Skin epidermis (tissue), 12 donors: ENCODE measurements around the gene CCDC57.

Experiments
- H3K27ac ChIP-seq, 21 experiments: fragments of 200-600 bp; sonication (generic) in 11 of 21; one replicate each; pipeline ENCODE4 v1.5.0; 2020; ENCODE audit warnings: mild to moderate bottlenecking in 3 of 21, inconsistent platforms in 2 of 21, moderate library complexity in 2 of 21
- H3K4me3 ChIP-seq, 7 experiments: fragments of 200-600 bp; sonication (generic) in 2 of 7; one replicate each; pipeline ENCODE4 v1.5.0; 2020; ENCODE audit warnings: inconsistent platforms in 2 of 7, mild to moderate bottlenecking in 2 of 7, moderate library complexity in 1 of 7

CCDC57 gene

DNA sequence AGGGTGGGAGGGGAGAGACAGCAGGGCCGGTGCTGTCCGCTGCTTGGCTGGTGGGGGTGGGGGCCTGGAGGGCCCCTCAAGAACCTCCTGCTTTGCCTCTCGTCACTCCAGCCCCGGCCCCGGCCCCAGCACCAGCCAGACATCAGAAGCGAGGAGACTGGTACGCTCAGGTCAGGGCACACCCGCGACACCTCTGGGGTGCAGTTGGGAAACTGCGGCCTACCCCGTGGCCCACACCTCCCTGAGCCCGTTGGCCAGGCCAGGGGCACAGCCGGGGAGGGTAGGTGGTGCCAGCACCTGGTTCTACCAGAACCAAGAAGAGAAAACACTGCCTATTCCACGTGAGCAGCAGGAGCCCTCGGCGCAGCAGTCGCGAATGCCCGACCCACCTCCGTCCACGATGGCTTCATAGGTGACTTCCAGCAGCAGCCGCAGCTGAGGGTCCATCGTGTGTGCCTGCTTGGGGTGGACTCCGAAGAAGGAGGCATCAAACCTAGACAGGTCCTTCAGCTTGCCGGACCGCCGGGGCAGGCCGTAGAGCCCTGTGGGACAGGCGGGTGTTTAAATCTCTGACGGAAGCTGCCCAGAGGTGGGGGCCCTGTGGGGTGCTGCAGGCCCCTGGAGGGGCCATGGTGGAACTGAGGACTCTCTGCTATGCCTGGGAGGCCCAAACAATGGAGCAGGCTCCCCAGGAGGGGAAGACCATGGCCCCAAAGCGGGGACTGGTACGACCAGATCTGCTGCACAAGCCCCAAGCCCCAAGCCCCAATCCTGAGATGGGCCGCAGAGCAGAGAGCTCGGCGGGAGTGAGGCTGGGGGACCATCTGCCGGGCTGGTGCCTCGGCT is 117.5 kb downstream of the CCDC57 start:
- H3K4me3 ChIP-seq = peak overlapping the region in 1 of 7 experiments; percentile 89
- peak overlapping the region in 4 of 21 experiments; percentile 89 to 95 (median 92) for H3K27ac ChIP-seq

DNA sequence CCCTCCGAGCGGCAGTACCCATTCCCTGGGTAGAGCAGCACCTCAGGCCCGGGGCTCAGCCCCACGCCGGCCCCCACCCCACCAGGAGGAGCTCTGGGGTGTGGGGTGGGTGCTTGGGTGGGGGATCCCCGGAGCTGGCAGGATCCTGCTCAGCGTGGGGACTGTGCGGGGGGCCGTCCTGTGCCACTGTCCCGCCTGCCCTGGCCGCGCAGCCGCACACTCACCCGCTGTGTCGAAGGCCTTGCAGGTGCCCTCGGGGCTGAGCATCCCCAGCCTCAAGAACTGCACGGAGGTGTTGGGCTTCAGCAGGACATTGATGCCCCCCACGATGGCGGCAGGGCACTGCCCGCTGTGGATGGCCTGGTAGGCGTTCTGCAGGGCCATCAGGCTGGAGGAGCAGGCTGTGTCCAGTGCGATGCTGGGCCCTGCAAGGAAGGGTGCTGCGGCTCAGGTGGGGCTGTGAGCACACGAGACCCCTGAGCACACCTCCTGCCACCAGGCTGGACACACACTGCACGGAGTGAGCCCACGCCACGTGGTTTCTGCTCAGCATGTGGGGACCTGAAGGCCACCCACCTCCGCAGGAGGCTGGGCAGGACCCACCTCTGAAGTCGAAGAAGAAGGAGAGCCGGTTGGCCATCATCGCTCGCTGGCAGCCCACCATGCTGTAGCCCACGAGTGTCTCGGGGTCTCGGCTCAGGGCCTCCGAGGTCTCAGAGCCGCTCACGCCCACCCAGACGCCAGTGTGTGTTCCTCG is 119.5 kb downstream of the CCDC57 start:
- H3K4me3 ChIP-seq = no peak overlapping the region
- H3K27ac ChIP-seq = peak overlapping the region in 2 of 21 experiments; percentile 16 to 17

DNA sequence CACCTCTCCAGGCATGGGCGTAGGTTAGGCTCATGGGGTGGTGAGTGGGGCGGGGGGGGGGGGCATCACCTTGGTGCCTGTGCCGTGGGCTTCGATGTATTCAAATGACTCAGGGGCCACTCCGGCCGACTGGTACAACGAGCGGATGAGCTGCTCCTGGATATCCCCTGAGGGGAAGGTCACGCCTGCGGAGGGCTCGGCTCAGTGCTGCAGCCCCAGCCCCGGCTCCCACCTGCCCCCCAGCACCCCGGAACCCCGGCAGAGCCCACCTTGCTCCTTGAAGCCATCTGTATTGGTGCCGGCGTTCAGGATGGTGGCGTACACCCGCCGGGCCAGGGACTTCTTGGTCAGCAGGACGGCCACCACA is 120.0 kb downstream of the CCDC57 start:
- H3K4me3 ChIP-seq = no peak overlapping the region
- peak overlapping the region in 2 of 21 experiments; percentile 16 to 17 for H3K27ac ChIP-seq

DNA sequence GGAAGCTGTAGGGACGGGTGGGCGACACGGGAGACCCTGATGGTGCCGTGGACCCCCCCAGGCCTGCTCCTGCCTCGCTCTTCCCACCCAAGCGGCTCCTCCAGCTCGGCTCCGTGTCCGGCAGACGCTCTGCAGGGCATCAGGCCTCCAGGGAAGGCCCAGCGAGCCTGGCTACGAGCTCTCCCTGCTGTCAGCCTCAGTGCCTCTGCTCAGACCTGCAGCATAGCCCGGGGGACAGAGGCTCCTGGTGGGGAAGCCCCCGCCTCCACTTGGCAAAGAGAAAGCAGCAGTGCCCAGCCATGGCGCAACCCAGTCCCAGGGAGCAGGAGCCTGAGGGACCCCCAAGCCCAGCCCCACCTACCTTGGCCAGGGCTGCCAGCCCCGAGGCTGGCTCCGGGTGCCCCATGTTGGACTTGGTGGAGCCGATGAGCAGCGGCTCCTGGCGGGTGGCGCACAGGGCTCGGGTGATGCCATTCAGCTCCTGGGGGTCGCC is 120.5 kb downstream of the CCDC57 start:
- H3K4me3 ChIP-seq = no peak overlapping the region
- H3K27ac ChIP-seq = no peak overlapping the region

DNA sequence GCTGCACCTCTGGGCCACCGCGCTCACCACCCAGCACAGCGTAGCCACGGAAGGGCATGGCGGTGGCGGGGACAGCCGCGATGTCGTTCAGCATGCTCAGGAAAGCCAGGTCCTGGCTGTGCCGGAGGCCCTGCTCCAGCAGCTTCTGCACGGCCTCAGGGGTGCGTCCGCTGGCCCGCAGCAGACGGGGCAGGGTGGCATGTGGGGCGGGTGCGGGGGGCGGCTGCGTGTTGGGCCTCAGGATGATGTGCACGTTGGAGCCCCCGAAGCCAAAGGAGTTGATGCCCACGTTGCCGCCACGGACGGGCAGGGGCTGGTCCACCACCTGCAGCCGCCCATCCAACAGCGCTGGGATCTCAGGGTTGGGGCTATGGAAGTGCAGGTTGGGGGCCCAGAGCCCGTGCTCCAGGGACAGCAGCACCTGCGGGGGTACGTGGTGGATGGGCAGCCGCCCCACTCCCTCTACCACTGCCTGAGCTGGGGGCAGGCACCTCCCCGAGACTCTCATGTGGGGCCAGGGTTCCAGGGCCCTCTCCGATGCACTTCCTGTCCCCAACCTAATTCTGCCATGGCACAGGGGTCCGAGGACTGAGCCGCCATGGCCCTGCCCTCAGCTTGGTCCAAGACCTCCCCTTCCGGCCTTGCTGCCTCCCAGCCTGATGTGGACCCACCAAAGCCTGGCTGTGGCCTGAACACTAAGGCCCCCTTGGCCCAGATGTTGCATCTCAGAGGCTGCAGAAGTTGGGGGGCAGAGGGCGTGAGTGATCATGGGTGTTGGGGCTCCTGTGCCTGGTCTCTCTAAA is 121.2 kb downstream of the CCDC57 start:
- Histone ChIP-seq H3K4me3 (no peak overlapping the region), H3K27ac (no peak overlapping the region)

DNA sequence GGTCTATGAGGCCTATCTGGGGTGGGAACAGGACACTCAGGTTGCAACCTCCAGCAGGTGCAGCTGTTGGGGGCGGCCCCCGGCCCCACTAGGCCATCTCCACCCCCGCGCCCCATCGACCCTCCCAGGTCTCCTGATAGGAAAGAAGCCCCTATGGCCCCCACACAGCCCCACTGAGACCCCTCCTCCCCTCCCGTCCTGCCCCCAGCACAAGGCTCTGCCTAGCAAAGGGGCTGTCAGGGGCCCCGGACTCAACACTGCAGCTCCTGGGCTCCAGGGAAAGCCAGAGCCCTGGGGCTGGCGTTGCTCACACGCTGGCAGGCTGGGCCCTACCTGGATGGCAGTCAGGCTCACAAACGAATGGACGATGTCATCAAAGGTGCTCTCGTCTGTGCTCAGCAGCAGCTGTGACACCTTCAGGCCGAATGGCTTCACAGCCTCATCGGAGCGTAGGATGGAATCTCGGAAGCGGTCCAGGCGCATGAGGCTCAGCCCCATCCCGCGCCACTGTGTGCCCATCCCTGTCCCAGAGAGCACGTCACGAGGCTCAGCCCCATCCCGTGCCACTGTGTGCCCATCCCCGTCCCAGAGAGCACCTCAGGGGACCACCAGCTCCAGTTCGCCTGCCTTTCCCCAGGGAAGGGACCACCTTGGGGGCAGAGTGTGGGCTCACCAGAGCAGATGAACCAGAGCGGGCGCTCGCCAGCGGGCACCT is 121.9 kb downstream of the CCDC57 start:
- H3K4me3 ChIP-seq = no peak overlapping the region
- no peak overlapping the region for H3K27ac ChIP-seq

DNA sequence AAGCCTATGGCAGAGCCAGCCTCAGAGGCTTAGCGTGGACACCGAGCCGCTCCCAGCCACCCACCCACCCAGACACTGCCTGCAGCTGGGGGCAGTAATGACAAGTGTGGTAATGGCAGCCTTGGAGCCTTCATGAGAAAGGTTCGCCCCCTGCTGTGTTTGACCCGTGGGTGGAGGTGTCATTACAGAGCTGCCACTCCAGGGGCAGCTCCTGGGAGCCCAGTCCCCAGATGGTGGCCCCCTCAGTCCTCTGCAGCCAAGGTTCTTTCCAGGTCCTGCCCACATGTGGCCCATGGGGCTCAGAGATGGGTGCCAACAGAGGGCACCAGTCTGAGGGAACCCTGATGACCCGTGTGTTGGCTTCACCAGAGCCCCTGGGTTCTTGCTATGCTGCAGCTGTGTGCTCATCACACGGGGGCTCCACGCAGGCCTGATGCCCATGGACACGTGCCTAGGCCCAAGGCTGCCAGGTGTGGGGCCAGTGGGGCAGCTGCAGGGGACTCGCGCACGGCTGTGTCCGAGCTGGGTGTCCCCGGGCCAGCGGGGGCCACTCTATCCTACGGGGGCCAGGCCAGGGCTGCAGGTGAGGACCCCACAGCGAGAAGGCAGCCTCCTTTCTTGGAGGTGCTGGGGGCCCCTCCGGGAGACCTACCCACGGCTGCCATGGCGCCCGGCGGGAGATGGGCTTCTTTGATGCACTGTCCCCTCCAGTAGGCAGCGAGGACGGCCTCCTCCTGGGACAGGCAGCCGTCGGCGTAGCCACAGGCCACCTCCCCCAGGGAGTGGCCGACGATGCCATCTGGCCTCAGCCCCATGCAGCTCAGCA is 122.7 kb downstream of the CCDC57 start:
- Histone ChIP-seq H3K4me3 (no peak overlapping the region), H3K27ac (no peak overlapping the region)

DNA sequence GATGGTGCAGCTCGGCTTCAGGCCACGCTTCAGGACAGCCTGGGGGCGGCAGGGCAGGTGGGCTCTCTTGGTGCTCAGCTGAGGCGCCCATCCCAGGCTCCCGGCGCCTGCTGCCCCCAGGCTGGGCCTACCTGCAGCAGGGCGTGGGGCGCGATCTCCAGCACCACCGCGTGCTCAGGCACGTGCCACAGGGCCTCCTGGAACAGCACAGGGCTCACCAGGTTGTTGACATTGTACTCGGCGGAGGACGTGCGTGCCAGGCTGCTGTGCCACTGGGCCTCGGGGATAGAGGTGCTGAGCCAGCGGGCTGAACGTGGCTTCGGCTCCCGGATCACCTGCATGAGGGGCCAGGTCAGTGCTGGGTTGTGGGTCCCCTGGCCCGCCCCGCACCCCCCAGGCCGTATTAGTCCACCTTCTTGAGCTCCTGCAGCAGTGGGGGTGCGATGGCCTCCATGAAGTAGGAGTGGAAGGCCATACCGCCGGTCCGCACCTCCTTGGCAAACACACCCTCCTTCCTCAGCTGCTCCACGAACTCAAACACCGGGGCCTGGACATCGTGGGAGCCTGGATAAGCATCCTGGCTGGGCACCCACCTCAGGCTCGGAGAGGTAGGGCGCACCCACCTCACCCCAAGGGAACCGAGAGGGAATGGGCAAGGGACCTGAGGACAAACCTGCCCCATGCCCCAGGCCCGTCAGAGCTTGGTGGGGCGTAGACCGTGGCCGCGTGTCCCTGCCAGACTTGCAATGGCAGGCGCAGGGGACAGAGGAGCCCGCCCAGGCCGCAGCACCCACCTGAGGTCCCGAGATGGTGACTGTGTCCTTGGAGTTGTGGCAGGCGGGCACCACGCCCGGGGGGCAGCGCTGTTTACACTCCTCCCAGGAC is 123.6 kb downstream of the CCDC57 start:
- H3K27ac ChIP-seq = no peak overlapping the region
- no peak overlapping the region for H3K4me3 ChIP-seq

DNA sequence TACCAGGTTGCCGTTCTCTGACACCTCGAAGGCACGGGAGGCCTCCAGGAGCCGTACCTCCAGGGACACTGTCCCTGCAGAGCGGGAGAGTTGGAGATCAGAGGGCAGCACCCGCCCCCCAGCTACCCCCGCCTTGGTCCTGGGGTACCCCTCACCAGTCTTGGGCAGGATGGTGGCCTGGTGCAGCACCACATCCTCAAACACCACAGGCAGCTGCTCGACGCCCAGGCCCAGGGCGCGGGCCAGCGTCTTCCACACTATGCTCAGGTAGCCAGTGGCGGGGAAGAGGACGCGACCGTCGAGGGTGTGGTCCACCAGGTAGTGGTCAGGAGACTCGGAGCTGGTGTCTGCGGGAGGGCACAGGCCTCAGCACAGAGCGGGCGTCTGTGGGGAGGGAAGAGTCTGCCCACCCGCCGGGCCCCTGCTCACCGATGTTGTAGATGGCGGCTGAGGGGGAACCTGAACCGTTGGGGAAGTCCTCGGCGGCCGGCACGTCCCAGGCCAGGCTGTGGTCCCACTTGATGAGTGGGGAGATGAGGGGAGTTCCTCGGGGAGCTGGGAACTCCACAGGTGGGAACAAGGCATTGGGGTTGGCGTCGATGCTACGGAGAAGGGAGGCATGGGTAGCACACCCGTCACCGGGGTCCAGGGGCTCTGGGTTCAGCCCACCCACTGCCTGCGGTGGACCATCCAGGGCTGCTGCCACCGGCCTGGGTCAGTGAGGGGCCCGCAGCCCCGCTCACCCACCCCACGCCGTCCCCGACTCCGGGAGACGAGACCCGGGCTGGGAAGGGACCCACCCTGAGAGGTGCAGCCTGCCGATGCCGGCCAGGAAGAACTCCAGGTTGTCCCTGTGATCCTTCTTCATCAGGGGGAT is 124.4 kb downstream of the CCDC57 start:
- no peak overlapping the region for H3K27ac ChIP-seq
- H3K4me3 ChIP-seq = no peak overlapping the region

DNA sequence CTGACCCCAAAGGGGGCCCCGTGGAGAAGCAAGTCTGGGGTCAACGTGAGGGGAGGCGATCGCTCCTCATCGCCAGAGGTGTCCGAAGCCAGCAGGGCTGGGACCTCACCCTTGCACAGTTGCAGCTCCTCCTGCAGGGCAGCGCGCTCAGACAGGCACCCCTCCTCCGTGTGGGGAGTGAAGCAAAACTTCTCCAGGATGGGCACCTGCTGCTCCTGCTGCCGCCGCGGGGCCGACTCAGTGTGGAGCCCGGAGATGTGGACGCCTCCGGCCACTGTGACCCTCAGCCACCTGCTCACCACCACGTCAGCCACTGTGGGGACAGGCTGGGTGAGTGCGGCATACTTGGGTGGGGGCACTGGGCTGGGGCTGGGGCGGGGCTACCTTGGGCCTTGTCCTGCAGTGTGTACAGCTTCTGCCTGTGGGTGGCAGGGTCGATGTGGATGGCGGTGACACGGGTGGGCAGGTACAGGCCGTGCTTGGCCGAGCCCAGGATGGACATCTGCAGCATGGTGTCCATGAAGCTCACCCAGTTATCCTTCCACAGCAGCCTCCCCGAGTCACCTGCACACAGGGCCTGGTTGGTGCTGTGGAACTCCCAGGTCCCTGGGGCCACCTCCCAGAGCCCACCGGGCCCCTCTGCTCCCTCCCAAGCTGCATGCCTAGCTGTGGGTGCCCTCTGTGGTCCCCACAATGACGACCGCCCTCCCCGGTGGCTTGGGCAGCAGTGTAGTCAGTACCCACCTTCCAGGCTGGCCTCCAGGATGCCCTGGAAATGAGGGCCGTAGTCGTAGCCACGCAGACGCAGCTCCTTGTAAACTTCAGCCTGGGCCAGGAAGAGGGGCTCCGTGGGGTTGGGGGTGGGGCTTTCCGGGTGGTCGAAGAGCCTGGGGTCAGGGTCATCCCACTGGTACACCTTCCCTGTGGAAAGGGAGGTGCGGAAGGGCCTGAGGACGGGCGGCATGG is 125.4 kb downstream of the CCDC57 start:
- Histone ChIP-seq H3K4me3 (no peak overlapping the region), H3K27ac (no peak overlapping the region)

DNA sequence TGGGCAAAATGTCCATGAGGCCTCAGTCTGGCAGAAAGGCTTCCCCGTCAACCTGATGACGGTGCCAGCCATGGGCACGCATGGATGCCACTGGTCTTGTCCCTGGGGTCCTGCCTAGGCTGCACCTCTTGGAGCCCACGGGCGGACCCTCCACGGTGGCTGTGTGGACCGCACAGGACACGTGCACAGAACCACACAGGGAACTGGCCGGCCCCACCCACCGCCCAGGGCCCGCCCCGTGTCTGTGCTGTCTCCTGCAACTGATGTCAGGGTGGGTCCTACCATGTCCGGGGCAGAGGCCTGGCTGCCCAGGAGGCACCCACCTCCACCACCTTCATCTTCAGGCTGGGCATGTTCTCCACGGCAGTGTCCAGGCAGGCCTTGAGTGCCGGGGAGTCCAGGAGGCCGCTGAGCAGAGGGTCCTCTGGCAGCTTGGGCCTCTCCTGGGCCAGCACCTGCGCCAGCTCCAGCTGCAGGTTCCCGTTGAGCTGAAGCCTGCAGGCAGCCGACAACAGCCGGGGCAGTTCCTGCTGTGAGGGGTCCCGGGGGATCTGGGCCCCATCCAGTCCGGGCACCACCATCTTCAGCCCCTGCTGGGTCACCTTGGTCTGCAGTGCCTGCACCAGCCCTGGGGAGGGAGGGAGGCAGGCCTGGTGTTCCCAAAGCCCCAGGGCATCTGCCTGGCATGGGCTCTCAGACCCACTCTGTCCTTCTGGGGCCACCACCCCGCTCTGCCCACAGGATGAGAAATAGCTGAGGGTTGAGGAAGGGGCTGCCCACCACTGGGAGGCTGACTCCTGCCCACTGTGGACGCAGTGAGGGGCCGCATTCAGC is 126.5 kb downstream of the CCDC57 start:
- Histone ChIP-seq H3K27ac (no peak overlapping the region), H3K4me3 (no peak overlapping the region)

DNA sequence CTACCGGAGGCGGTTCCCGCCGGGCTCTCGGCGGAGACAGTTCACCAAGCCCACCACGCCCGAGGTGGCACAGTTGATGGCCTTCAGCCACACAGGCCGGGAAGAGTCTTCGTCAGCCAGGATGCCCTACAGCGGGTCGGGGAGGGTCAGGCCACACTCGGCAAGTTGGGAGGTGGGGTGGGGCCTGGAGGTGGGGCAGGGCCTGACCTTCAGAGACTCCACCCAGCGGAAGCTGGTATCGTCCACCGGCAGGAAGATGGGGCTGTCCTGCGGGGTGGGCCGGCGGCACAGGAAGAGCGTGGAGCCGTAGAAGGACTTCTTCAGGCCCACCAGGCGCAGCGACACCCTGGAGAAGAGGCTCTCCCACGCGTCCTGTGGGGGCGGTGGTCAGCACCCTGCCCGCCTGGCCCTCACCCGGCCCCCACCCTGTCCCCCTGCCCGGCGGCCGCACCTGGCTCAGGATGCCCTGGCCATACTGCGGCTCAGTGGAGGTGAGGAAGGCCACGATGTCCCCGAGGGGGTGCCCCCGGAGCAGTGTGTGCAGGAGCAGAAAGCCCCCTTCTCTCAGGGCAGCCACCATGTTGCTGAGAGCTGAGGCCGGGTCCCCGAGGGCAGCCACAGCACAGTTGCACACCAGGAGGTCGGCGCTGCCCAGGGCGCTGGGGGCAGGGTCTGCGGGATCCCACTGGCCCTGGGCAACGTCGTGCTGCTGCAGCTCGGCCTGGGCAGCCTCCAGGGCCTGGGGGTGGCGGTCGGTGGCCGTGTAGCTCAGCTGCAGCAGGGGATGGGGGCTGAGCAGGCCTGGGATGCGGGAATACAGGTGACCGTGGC is 127.4 kb downstream of the CCDC57 start:
- Histone ChIP-seq H3K4me3 (no peak overlapping the region), H3K27ac (no peak overlapping the region)

DNA sequence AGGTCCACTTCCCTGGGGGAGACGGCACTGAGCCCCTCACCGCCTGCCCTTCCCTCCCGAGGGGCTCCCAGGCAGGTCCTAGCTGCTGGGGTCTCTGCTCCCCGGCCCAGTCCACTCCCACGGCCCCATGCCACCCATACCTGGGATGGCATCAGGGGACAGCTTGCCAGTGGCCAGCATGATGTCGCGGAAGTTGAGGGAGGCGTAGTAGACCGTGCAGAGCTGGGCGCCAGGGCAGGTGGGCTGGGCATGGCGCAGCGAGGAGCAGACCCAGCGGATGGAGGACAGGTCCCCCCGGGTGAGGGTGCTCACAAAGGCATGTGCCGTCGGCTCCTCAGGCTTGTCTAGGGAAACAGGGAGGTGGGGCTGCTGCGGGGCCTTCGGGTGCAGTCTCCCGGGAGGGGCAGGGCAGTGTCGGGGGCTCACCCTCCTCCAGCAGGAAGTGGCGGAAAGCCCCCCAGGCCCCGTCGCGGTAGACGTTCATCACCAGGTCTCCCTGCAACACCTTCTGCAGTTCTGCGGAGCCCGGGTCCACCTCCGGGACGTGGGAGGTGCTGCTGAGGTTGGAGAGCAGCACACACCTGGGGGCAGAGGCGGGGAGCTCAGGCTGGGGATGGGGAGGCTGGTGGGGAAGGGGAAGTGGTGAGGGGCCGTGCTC is 128.1 kb downstream of the CCDC57 start:
- no peak overlapping the region for H3K4me3 ChIP-seq

More for the DNA sequence above, 128.1 kb downstream of the CCDC57 start:
- H3K27ac ChIP-seq = no peak overlapping the region
